PC-9 (cell line): ENCODE measurements around the gene SLC22A3. TPM values are rescaled to one million over a fixed set of nuclear protein-coding genes. Genes with fewer than 3 reads are reported as not detected.

Experiments
- BruUV-seq: library from RNA; stranded (reverse); fragments of 400-500 nt; replicated peaks from 2 replicates; lab custom pipeline; 2021; lab: Mats Ljungman, UMichigan
- CTCF ChIA-PET: fragments of 300-600 bp; sonication (Branson Sonifier 250); formaldehyde crosslinking; loops from one replicate; lab custom pipeline; 2022; ENCODE audit warnings: antibody characterized with exemption; lab: Charles Lee
- POLR2A ChIA-PET: fragments of 300-600 bp; sonication (Branson Sonifier 250); formaldehyde crosslinking; loops from one replicate; lab custom pipeline; 2022; ENCODE audit warnings: antibody characterized with exemption; ENCODE audit not compliant: unreplicated experiment; lab: Charles Lee
- DNase-seq, 2 experiments: peaks; one replicate each; pipeline versions ENCODE4 v3.0.0 to v3.0.0-alpha.2; 2015 to 2022; ENCODE audit warnings: mixed read lengths in 1 of 2
- H2AFZ ChIP-seq: fragments of 200-600 bp; sonication (generic); 2 replicates; pipeline ENCODE4 v1.8.1; 2017; ENCODE audit warnings: antibody characterized with exemption
- H3F3A ChIP-seq: fragments of 200-600 bp; sonication (generic); 2 replicates; pipeline ENCODE4 v1.8.1; 2017; ENCODE audit warnings: antibody characterized with exemption, mild to moderate bottlenecking, low read depth; ENCODE audit not compliant: insufficient read depth
- H3K27ac ChIP-seq: fragments of 200-600 bp; sonication (generic); 2 replicates; pipeline ENCODE4 v1.6.1; 2016; ENCODE audit warnings: mixed run types
- H3K27me3 ChIP-seq: fragments of 200-600 bp; sonication (generic); 2 replicates; pipeline ENCODE4 v1.6.1; 2016; ENCODE audit warnings: low read depth, mixed run types; ENCODE audit not compliant: insufficient read depth
- H3K36me3 ChIP-seq: fragments of 200-600 bp; sonication (generic); 2 replicates; pipeline ENCODE4 v1.6.1; 2016; ENCODE audit warnings: low read depth, mixed run types
- H3K4me1 ChIP-seq: fragments of 200-600 bp; sonication (generic); replicated peaks from 2 replicates; pipeline ENCODE4 v1.6.1; 2016; ENCODE audit warnings: mixed run types; ENCODE audit not compliant: insufficient read depth
- H3K4me2 ChIP-seq: fragments of 200-600 bp; sonication (generic); 2 replicates; pipeline ENCODE4 v1.6.1; 2017; ENCODE audit warnings: mixed run types
- H3K4me3 ChIP-seq: fragments of 200-600 bp; sonication (generic); 2 replicates; pipeline ENCODE4 v1.6.1; 2016; ENCODE audit warnings: mixed run types
- H3K79me2 ChIP-seq: fragments of 200-600 bp; sonication (generic); 2 replicates; pipeline ENCODE4 v1.6.1; 2017; ENCODE audit warnings: low read depth, mixed run types
- H3K9me2 ChIP-seq: fragments of 200-600 bp; sonication (generic); 2 replicates; pipeline ENCODE4 v1.8.1; 2017; ENCODE audit warnings: mild to moderate bottlenecking; ENCODE audit not compliant: insufficient read depth
- H3K9me3 ChIP-seq: fragments of 200-600 bp; sonication (generic); 2 replicates; pipeline ENCODE4 v1.8.1; 2016; ENCODE audit warnings: low read depth; ENCODE audit not compliant: insufficient read depth
- H4K20me1 ChIP-seq: fragments of 200-600 bp; sonication (generic); 2 replicates; pipeline ENCODE4 v1.8.1; 2017; ENCODE audit not compliant: insufficient read depth
- EZH2 ChIP-seq: fragments of 200-600 bp; sonication (generic); IDR thresholded peaks from 2 replicates; pipeline ENCODE4 v1.8.0; 2017; ENCODE audit warnings: antibody characterized with exemption, low read depth
- intact Hi-C: fragments of 100-400 bp; cut with micrococcal nuclease; formaldehyde crosslinking; loops from one replicate; pipeline ENCODE4 v1.10.0; 2022; ENCODE audit not compliant: unreplicated experiment
- total RNA-seq: library from RNA; stranded (reverse); gene quantifications from 2 replicates; pipeline ENCODE4 v1.2.3, GENCODE V29; 2021
- TF ChIP-seq, protein P1 (sequence below): fragments of 200-600 bp; sonication (generic); conservative IDR thresholded peaks from 2 replicates; pipeline ENCODE4 v1.6.1; 2017; ENCODE audit warnings: mixed run types, antibody characterized with exemption, mild to moderate bottlenecking, moderate library complexity

SLC22A3 gene
- total RNA-seq, 1 experiment from 2014 or later: not detected

DNA sequence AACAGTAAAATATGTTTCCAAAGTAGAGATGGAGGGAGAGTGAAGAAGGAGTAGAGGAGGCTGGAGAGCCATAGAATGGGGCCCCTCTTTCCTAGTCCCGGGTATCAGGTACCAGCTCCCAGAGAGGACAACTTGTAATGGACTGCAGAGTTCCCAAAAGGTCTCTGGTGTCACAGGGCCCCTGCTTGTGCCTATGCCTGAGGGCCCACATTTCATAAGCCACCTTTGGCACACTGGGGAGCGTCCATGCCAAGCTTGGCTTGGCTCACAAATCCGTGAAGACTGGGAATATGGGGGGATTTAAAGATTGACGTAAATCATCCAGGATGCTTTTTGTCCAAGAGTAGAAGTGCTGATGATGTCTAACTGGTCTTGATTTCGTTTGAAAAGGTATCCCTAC, 16.4 kb upstream of the SLC22A3 start:
- Histone ChIP-seq H3K9me3 (no peaks in the 10 kb centered on the region; the same call in 1 of the 2 replicates), H3F3A (no peaks in the 10 kb centered on the region), H3K4me2 (no peak overlapping the region), H3K27ac (no peak overlapping the region), H3K9me2 (no peaks in the 10 kb centered on the region), H4K20me1 (no peaks in the 10 kb centered on the region), H2AFZ (no peak overlapping the region), H3K27me3 (no peaks in the 10 kb centered on the region; the same call in 1 of the 2 replicates), H3K4me1 (no peaks in the 10 kb centered on the region), H3K79me2 (no peaks in the 10 kb centered on the region), H3K36me3 (no peaks in the 10 kb centered on the region), H3K4me3 (no peak overlapping the region)
- DNase-seq: no peak
- TF ChIP-seq EZH2: no peak
- TF ChIP-seq, protein P1, sequence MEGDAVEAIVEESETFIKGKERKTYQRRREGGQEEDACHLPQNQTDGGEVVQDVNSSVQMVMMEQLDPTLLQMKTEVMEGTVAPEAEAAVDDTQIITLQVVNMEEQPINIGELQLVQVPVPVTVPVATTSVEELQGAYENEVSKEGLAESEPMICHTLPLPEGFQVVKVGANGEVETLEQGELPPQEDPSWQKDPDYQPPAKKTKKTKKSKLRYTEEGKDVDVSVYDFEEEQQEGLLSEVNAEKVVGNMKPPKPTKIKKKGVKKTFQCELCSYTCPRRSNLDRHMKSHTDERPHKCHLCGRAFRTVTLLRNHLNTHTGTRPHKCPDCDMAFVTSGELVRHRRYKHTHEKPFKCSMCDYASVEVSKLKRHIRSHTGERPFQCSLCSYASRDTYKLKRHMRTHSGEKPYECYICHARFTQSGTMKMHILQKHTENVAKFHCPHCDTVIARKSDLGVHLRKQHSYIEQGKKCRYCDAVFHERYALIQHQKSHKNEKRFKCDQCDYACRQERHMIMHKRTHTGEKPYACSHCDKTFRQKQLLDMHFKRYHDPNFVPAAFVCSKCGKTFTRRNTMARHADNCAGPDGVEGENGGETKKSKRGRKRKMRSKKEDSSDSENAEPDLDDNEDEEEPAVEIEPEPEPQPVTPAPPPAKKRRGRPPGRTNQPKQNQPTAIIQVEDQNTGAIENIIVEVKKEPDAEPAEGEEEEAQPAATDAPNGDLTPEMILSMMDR: no peak
- no TSS peak for BruUV-seq
- intact Hi-C loops: no loop called here
- ChIA-PET POLR2A (no interaction called here), CTCF (no interaction called here)

- Histone ChIP-seq H3K4me2 (no peak overlapping the region), H3K79me2 (no peaks in the 10 kb centered on the region), H3K27ac (no peak overlapping the region), H4K20me1 (no peaks in the 10 kb centered on the region), H3K27me3 (no peaks in the 10 kb centered on the region; the same call in 1 of the 2 replicates), H3K4me1 (peaks cover 12% of the 10 kb centered on the region), H3K9me2 (no peaks in the 10 kb centered on the region), H3K36me3 (no peaks in the 10 kb centered on the region), H3F3A (no peaks in the 10 kb centered on the region), H2AFZ (no peak overlapping the region), H3K9me3 (no peaks in the 10 kb centered on the region; the same call in 1 of the 2 replicates), H3K4me3 (no peak overlapping the region)
- ChIA-PET CTCF (no interaction called here), POLR2A (no interaction called here)
- intact Hi-C loops: no loop called here
- TF ChIP-seq, protein P1: no peak
- no peak for TF ChIP-seq EZH2
- DNase-seq: no peak
- BruUV-seq: no TSS peak
Observed at GRCh38 chr6:160333101-160333500, 15.1 kb upstream of the SLC22A3 start.

- ChIA-PET CTCF (no interaction called here), POLR2A (no interaction called here)
- H3K9me3 ChIP-seq: no peaks in the 10 kb centered on the region; the same call in 1 of the 2 replicates
- H2AFZ ChIP-seq: no peak overlapping the region
- H3K9me2 ChIP-seq: no peaks in the 10 kb centered on the region
- H3K4me1 ChIP-seq: peaks cover 12% of the 10 kb centered on the region
- no peaks in the 10 kb centered on the region; the same call in 1 of the 2 replicates for H3K27me3 ChIP-seq
- no peak overlapping the region for H3K4me2 ChIP-seq
- H3K4me3 ChIP-seq: no peak overlapping the region
- H3K79me2 ChIP-seq: no peaks in the 10 kb centered on the region
- H3K27ac ChIP-seq: no peak overlapping the region
- no peaks in the 10 kb centered on the region for H3F3A ChIP-seq
- no peak for DNase-seq
- intact Hi-C loops: no loop called here
- no peak for TF ChIP-seq EZH2
- TF ChIP-seq, protein P1: no peak
- no peaks in the 10 kb centered on the region for H4K20me1 ChIP-seq
- no peaks in the 10 kb centered on the region for H3K36me3 ChIP-seq
- no TSS peak for BruUV-seq
Observed at GRCh38 chr6:160333841-160334240, 14.3 kb upstream of the SLC22A3 start.
